T-helper 9 cell (primary cell): ENCODE data around the gene ILDR2.

Experiments used
- DNase-seq: peaks from one replicate; pipeline ENCODE4 v3.0.0-alpha.2; 2020

Gene ILDR2

GRCh38 chr1:166969074-166969677 is 6.2 kb downstream of the ILDR2 start:
- no peak for DNase-seq

GRCh38 chr1:166960858-166961474 is 14.4 kb downstream of the ILDR2 start:
- DNase-seq, result no peak

GRCh38 chr1:166956872-166957271 is 18.5 kb downstream of the ILDR2 start:
- DNase-seq, result no peak

GRCh38 chr1:166956057-166956850 is 19.1 kb downstream of the ILDR2 start:
- DNase-seq, result no peak

- no peak for DNase-seq
Measured at GRCh38 chr1:166953491-166953890, 21.8 kb downstream of the ILDR2 start.

GRCh38 chr1:166952002-166952746 is 23.2 kb downstream of the ILDR2 start:
- no peak for DNase-seq

GRCh38 chr1:166951050-166951449 is 24.3 kb downstream of the ILDR2 start:
- DNase-seq, result no peak

- DNase-seq, result no peak
Measured at GRCh38 chr1:166950156-166950555, 25.2 kb downstream of the ILDR2 start.

GRCh38 chr1:166948856-166949350 is 26.4 kb downstream of the ILDR2 start:
- no peak for DNase-seq

- DNase-seq, result no peak
Measured at GRCh38 chr1:166947398-166948043, 27.8 kb downstream of the ILDR2 start.

- DNase-seq, result no peak
Measured at GRCh38 chr1:166944186-166944967, 31.0 kb downstream of the ILDR2 start.

GRCh38 chr1:166939741-166940375 is 35.5 kb downstream of the ILDR2 start:
- no peak for DNase-seq

GRCh38 chr1:166937962-166938361 is 37.4 kb downstream of the ILDR2 start:
- no peak for DNase-seq

GRCh38 chr1:166937329-166937728 is 38.0 kb downstream of the ILDR2 start:
- DNase-seq, result no peak

- DNase-seq, result no peak
Measured at GRCh38 chr1:166933633-166934032, 41.7 kb downstream of the ILDR2 start.

- DNase-seq, result no peak
Measured at GRCh38 chr1:166933140-166933539, 42.2 kb downstream of the ILDR2 start.

- DNase-seq, result no peak
Measured at GRCh38 chr1:166929911-166930310, 45.4 kb downstream of the ILDR2 start.

GRCh38 chr1:166927701-166928100 is 47.6 kb downstream of the ILDR2 start:
- DNase-seq, result no peak

GRCh38 chr1:166925810-166926478 is 49.4 kb downstream of the ILDR2 start:
- no peak for DNase-seq

GRCh38 chr1:166924823-166925541 is 50.4 kb downstream of the ILDR2 start:
- no peak for DNase-seq
